Upper lobe of left lung (tissue), 4 donors: Measurements from ENCODE around the gene BMPR1B.

Experiments used
- CTCF ChIP-seq, 6 experiments: fragments of 450-650 bp in 4 of 6; fragments of 200-600 bp in 2 of 6; sonication (generic) in 2 of 6; IDR thresholded peaks; one replicate each; pipeline ENCODE4 v1.5.1; 2016 to 2019; ENCODE audit warnings: antibody characterized with exemption in 6 of 6
- POLR2A ChIP-seq, 4 donors: fragments of 450-650 bp; IDR thresholded peaks; one replicate each; pipeline ENCODE4 v1.5.1; 2016 to 2017; ENCODE audit warnings: antibody characterized with exemption in 4 of 4, mild to moderate bottlenecking in 2 of 4
- POLR2AphosphoS5 ChIP-seq, 2 donors: sonication (generic); formaldehyde crosslinking; IDR thresholded peaks; one replicate each; pipeline ENCODE4 v1.5.1; 2017; ENCODE audit warnings: antibody characterized with exemption in 2 of 2

DNA sequence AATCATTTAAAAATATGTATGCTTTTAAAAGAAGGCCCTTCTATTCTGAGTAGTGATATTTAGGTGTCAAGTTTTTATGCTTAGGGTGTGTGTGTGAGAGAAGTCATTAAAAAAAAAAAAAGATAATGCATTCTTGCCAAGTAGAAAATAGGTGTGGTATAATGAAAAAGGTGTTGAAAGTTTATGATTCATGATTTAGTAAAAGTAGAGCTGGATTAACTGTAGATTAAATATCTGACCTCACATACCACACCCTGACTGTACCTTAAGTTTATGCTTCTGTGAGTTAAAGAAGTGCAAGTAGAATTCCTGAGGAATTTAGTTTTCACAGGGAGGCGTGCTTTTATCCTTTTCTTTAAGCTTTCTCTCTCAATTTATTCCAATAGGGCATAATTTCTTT is 71.1 kb downstream of the BMPR1B start:
- TF ChIP-seq CTCF (IDR thresholded peaks at IDR 0.05) (no peak), POLR2A (IDR thresholded peaks at IDR 0.05) (no peak), POLR2AphosphoS5 (IDR thresholded peaks at IDR 0.05) (no peak)
